Measurements from ENCODE around the gene GDI2. TPM values are rescaled to one million over a fixed set of nuclear protein-coding genes. Genes with fewer than 3 reads are reported as not detected.

Gene GDI2
- total RNA-seq, 1 donor from 2014 or later, result 93.2 TPM

DNA sequence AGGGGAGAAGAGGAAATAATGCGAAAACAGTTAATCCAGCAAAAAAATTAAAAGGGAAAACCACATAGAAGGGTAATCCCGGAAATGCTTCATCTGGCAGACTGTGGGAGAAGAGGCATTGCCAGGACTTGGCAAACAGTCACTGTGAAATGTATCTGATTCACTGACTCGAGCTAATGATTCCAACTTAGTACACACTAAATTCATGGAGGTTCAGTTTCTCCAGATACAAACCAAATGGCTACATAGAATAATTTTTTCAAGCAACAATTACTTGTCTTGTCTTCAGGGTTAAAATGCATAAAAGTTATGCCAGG is 36.4 kb downstream of the GDI2 start:
- TF ChIP-seq, protein P1, sequence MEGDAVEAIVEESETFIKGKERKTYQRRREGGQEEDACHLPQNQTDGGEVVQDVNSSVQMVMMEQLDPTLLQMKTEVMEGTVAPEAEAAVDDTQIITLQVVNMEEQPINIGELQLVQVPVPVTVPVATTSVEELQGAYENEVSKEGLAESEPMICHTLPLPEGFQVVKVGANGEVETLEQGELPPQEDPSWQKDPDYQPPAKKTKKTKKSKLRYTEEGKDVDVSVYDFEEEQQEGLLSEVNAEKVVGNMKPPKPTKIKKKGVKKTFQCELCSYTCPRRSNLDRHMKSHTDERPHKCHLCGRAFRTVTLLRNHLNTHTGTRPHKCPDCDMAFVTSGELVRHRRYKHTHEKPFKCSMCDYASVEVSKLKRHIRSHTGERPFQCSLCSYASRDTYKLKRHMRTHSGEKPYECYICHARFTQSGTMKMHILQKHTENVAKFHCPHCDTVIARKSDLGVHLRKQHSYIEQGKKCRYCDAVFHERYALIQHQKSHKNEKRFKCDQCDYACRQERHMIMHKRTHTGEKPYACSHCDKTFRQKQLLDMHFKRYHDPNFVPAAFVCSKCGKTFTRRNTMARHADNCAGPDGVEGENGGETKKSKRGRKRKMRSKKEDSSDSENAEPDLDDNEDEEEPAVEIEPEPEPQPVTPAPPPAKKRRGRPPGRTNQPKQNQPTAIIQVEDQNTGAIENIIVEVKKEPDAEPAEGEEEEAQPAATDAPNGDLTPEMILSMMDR (IDR thresholded peaks at IDR 0.05; ENCODE audit: borderline replicate concordance), result no peak
- intact Hi-C loops (cut with micrococcal nuclease), result no loop called here

DNA sequence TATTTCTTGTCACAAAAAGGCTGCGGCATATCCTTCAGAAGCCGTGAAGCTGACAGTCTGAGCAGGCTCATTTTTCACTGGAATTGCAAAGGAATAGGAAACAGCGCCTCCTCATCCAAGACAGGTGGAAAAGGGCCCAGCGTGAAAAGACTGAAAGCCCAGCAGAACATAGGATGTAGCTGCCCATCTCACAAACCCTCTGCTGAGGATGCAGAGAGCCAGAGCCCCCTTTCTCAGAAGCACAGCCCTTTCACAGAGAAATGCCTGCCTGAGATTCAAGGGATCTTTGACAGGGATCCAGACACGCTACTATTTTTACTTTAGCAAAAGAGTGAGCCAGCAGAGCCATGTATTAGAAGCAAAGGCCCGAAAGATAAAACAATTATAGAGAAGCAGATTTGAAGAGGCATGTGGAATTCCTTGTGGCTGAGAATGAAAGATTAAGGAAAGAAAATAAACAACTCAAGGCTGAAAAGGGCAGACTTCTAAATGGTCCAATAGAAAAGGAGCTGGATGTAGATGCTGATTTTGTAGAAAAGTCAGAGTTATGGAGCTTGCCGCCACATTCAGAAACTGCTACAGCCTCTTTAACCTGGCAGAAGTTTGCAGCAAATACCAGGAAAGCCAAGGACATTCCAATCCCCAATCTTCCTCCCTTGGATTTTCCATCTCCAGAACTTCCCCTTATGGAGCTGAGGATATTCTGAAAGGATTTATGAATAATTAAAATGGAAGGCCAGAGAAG is 36.9 kb downstream of the GDI2 start:
- intact Hi-C loops (cut with micrococcal nuclease), result no loop called here
- H3K4me3 ChIP-seq, result peak overlapping the region; percentile 8
- no peak for DNase-seq
- peak overlapping the region; percentile 50 for H3K27ac ChIP-seq (replicated peaks)
- TF ChIP-seq, protein P1 (IDR thresholded peaks at IDR 0.05; ENCODE audit: borderline replicate concordance), result no peak
- no peaks in the 10 kb centered on the region for H3K9me3 ChIP-seq (replicated peaks)
- peaks cover 25% of the 10 kb centered on the region for H3K36me3 ChIP-seq
- peaks cover 34% of the 10 kb centered on the region for H3K4me1 ChIP-seq
- H3K27me3 ChIP-seq (ENCODE audit: low read depth), result no peaks in the 10 kb centered on the region

More for the DNA sequence above, 36.4 kb downstream of the GDI2 start:
- no peaks in the 10 kb centered on the region for H3K27me3 ChIP-seq (ENCODE audit: low read depth)
- peak overlapping the region; percentile 50 for H3K27ac ChIP-seq (replicated peaks)
- no peak for DNase-seq
- peaks cover 28% of the 10 kb centered on the region for H3K36me3 ChIP-seq
- H3K9me3 ChIP-seq (replicated peaks), result no peaks in the 10 kb centered on the region
- peaks cover 34% of the 10 kb centered on the region for H3K4me1 ChIP-seq
- no peak overlapping the region for H3K4me3 ChIP-seq

DNA sequence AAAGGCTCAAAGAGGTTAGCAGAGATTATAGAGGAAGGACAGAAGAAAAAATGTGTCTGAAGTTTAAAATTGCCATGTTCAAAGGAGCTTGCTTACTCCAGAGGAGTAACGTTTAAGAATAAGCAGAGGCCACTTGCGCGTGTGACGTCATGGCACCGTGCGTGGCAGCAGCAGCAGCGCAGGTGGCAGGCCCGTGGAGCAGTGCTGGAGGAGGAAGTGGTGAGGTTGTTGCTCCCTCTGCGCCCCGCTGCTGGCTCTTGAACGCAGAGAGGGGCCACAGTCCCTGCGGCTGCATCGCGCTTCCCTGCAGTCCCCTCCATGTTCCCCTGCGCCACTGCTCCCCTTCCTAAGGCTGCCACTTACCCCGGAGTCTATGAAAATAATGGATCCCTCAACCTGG is 37.5 kb downstream of the GDI2 start:
- DNase-seq, result peak; percentile 20
- H3K4me1 ChIP-seq, result peaks cover 34% of the 10 kb centered on the region
- H3K4me3 ChIP-seq, result no peak overlapping the region
- intact Hi-C loops (cut with micrococcal nuclease), result no loop called here
- peaks cover 24% of the 10 kb centered on the region for H3K36me3 ChIP-seq
- no peaks in the 10 kb centered on the region for H3K9me3 ChIP-seq (replicated peaks)
- H3K27ac ChIP-seq (replicated peaks), result peak overlapping the region; percentile 50
- TF ChIP-seq, protein P1 (IDR thresholded peaks at IDR 0.05; ENCODE audit: borderline replicate concordance), result no peak
- no peaks in the 10 kb centered on the region for H3K27me3 ChIP-seq (ENCODE audit: low read depth)

DNA sequence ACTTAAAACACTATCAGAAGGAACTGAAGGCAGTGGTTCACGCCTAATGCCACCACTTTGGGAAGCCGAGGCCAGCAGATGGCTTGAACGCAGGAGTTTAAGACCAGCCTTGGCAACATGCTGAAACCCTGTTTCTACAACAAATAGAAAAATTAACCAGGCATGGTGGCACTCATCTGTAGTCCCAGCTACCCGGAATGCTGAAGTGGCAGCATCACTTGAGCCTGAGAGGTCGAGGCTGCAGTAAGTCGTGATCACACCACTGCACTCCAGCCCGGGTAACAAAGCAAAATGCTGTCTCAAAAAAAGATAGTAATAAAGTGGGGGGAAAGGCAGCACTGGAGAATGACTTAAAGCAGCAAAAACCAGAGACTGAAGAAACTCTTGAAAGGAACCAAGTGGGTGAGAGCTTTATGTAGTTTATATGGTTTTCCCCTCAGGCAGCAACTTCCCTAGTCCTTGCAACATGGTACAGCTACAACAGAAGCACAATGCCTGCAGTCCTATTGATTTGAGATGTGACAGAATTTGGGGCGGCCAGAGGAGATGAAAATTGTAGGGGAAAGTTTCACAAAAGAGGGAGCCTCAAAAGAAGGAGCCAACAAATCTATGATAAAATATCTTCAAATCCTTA is 38.1 kb downstream of the GDI2 start:
- Histone ChIP-seq H3K27me3 (ENCODE audit: low read depth) (no peaks in the 10 kb centered on the region), H3K27ac (replicated peaks) (no peak overlapping the region), H3K36me3 (peaks cover 24% of the 10 kb centered on the region), H3K4me1 (peaks cover 34% of the 10 kb centered on the region), H3K4me3 (no peak overlapping the region), H3K9me3 (replicated peaks) (no peaks in the 10 kb centered on the region)
- TF ChIP-seq, protein P1 (IDR thresholded peaks at IDR 0.05; ENCODE audit: borderline replicate concordance), result no peak
- intact Hi-C loops (cut with micrococcal nuclease), result no loop called here
- DNase-seq, result no peak

DNA sequence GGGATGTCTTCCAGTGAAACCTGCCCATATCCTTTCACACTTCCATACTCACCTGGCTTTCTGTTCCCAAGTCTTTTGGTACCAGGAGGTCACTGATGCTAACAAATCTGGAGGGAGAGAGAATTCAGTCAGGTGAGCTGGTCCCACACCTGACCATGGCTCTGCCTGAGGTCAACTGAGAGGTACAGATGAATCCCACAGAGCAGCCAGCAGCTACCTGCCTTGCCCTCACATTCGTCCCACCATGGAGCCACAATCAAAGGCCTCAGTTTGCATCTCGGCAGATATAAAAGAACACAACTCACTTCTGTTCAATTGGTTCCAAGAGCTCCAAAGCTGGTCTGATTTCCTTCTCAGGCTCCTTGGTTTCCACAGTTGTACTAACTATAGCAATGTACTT is 47.0 kb downstream of the GDI2 start:
- intact Hi-C loops (cut with micrococcal nuclease), result no loop called here
- DNase-seq, result no peak
- Histone ChIP-seq H3K27ac (replicated peaks) (no peak overlapping the region), H3K36me3 (peaks cover 76% of the 10 kb centered on the region), H3K27me3 (ENCODE audit: low read depth) (no peaks in the 10 kb centered on the region), H3K4me1 (no peaks in the 10 kb centered on the region), H3K9me3 (replicated peaks) (no peaks in the 10 kb centered on the region), H3K4me3 (no peak overlapping the region)
- TF ChIP-seq, protein P1 (IDR thresholded peaks at IDR 0.05; ENCODE audit: borderline replicate concordance), result no peak
